ENCODE results near the gene CCDC63.

CCDC63 gene

GRCh38 chr12:110811972-110812371 is 34.8 kb upstream of the CCDC63 start:
- no peak for TF ChIP-seq CTCF (IDR thresholded peaks at IDR 0.05; ENCODE audit: borderline replicate concordance, control extremely low read depth, extremely low read depth, insufficient read depth, missing control alignments)
- in situ Hi-C loops (cut with MboI; ENCODE audit: low sequenced_read_pairs, unreplicated experiment): no loop called here
- no peak for DNase-seq (ENCODE audit: low spot score)

- TF ChIP-seq CTCF (IDR thresholded peaks at IDR 0.05; ENCODE audit: borderline replicate concordance, control extremely low read depth, extremely low read depth, insufficient read depth, missing control alignments): no peak
- in situ Hi-C loops (cut with MboI; ENCODE audit: low sequenced_read_pairs, unreplicated experiment): no loop called here
- DNase-seq (ENCODE audit: low spot score): no peak
Observed at GRCh38 chr12:110813285-110813684, 33.5 kb upstream of the CCDC63 start.

- TF ChIP-seq CTCF (IDR thresholded peaks at IDR 0.05; ENCODE audit: borderline replicate concordance, control extremely low read depth, extremely low read depth, insufficient read depth, missing control alignments): no peak
- DNase-seq (ENCODE audit: low spot score): no peak
- in situ Hi-C loops (cut with MboI; ENCODE audit: low sequenced_read_pairs, unreplicated experiment): no loop called here
Observed at GRCh38 chr12:110813756-110814155, 33.0 kb upstream of the CCDC63 start.

- in situ Hi-C loops (cut with MboI; ENCODE audit: low sequenced_read_pairs, unreplicated experiment): no loop called here
- DNase-seq (ENCODE audit: low spot score): no peak
- TF ChIP-seq CTCF (IDR thresholded peaks at IDR 0.05; ENCODE audit: borderline replicate concordance, control extremely low read depth, extremely low read depth, insufficient read depth, missing control alignments): no peak
Observed at GRCh38 chr12:110816248-110816647, 30.5 kb upstream of the CCDC63 start.

- no peak for TF ChIP-seq CTCF (IDR thresholded peaks at IDR 0.05; ENCODE audit: borderline replicate concordance, control extremely low read depth, extremely low read depth, insufficient read depth, missing control alignments)
- in situ Hi-C loops (cut with MboI; ENCODE audit: low sequenced_read_pairs, unreplicated experiment): no loop called here
- no peak for DNase-seq (ENCODE audit: low spot score)
Observed at GRCh38 chr12:110816779-110817178, 30.0 kb upstream of the CCDC63 start.

DNA sequence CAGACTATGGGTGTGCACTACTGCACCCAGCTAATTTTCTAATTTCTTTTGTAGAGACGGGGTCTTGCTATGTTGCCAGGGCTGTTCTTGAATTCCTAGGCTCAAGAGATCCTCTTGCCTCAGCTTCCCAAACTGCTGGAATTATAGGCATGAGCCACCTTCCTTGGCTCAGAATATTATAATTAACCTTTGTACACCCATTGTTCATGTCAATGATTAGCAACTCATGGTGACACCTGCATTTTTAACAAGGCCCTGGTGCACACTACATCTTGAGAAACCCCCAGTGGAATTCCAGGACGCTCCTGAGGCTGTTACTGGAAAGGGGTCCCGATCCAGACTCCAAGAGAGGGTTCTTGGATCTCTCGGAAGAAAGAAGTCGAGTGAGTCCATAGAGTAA is 28.3 kb upstream of the CCDC63 start:
- in situ Hi-C loops (cut with MboI; ENCODE audit: low sequenced_read_pairs, unreplicated experiment): no loop called here
- DNase-seq (ENCODE audit: low spot score): no peak
- no peak for TF ChIP-seq CTCF (IDR thresholded peaks at IDR 0.05; ENCODE audit: borderline replicate concordance, control extremely low read depth, extremely low read depth, insufficient read depth, missing control alignments)

- in situ Hi-C loops (cut with MboI; ENCODE audit: low sequenced_read_pairs, unreplicated experiment): no loop called here
Observed at GRCh38 chr12:110819150-110819549, 27.6 kb upstream of the CCDC63 start.

More at GRCh38 chr12:110819150-110819549, 27.6 kb upstream of the CCDC63 start:
- no peak for DNase-seq (ENCODE audit: low spot score)
- TF ChIP-seq CTCF (IDR thresholded peaks at IDR 0.05; ENCODE audit: borderline replicate concordance, control extremely low read depth, extremely low read depth, insufficient read depth, missing control alignments): no peak
